CD14-positive monocyte (primary cell): Measurements from ENCODE around the gene FNIP2. TPM values are rescaled to one million over a fixed set of nuclear protein-coding genes. Genes with fewer than 3 reads are reported as not detected.

Experiments used
- DNase-seq, 3 donors: peaks; one replicate each; pipeline ENCODE4 v3.0.0-alpha.2; 2011 to 2022
- H2AFZ ChIP-seq: 2 replicates; pipeline ENCODE4 v1.6.0; 2012; ENCODE audit warnings: mild to moderate bottlenecking, low read depth, low read length, inconsistent platforms; ENCODE audit not compliant: insufficient read depth, poor library complexity, severe bottlenecking
- H3K27ac ChIP-seq, 2 donors: 1 replicate in 1 of 2; 2 replicates in 1 of 2; pipeline ENCODE4 v1.5.1; 2012 to 2013; ENCODE audit warnings: low read length in 2 of 2, control low read depth in 1 of 2, inconsistent platforms in 1 of 2, low read depth in 1 of 2, mild to moderate bottlenecking in 1 of 2
- H3K27me3 ChIP-seq, 2 donors: one replicate each; pipeline versions ENCODE4 v1.6.0 to v1.6.1; 2011 to 2013; ENCODE audit warnings: low read length in 2 of 2; ENCODE audit not compliant: control insufficient read depth in 2 of 2, insufficient read depth in 2 of 2
- H3K36me3 ChIP-seq, 2 donors: replicated peaks in 1 of 2; 1 replicate in 1 of 2; 2 replicates in 1 of 2; pipeline versions ENCODE4 v1.5.1 to v1.6.1; 2012 to 2013; ENCODE audit warnings: low read length in 2 of 2, control low read depth in 1 of 2, inconsistent platforms in 1 of 2, mild to moderate bottlenecking in 1 of 2; ENCODE audit not compliant: insufficient read depth in 2 of 2, control insufficient read depth in 1 of 2
- H3K4me1 ChIP-seq, 2 donors: 1 replicate in 1 of 2; 2 replicates in 1 of 2; pipeline versions ENCODE4 v1.5.1 to v1.6.1; 2012 to 2013; ENCODE audit warnings: low read length in 2 of 2, control low read depth in 1 of 2, inconsistent platforms in 1 of 2, mild to moderate bottlenecking in 1 of 2, moderate library complexity in 1 of 2; ENCODE audit not compliant: insufficient read depth in 2 of 2, control insufficient read depth in 1 of 2
- H3K4me2 ChIP-seq: replicated peaks from 2 replicates; pipeline ENCODE3; 2012; ENCODE audit warnings: low read length, moderate library complexity, mild to moderate bottlenecking; ENCODE audit not compliant: poor library complexity, severe bottlenecking; ENCODE audit errors: extremely low read depth
- H3K4me3 ChIP-seq, 3 experiments: fragments of 200-600 bp in 1 of 3; sonication (generic) in 1 of 3; replicated peaks in 1 of 3; 1 replicate in 2 of 3; 2 replicates in 1 of 3; pipeline ENCODE4 v1.5.1; 2011 to 2013; ENCODE audit warnings: low read length in 3 of 3, mild to moderate bottlenecking in 3 of 3, control low read depth in 2 of 3, low read depth in 2 of 3, inconsistent platforms in 1 of 3, moderate library complexity in 1 of 3
- H3K79me2 ChIP-seq: 2 replicates; pipeline ENCODE4 v1.6.0; 2012; ENCODE audit warnings: mild to moderate bottlenecking, control low read depth, inconsistent platforms, low read length, moderate library complexity; ENCODE audit not compliant: insufficient read depth
- H3K9ac ChIP-seq: 2 replicates; pipeline ENCODE4 v1.6.0; 2017; ENCODE audit warnings: low read length, mild to moderate bottlenecking; ENCODE audit not compliant: insufficient read depth, poor library complexity, severe bottlenecking
- H3K9me3 ChIP-seq, 2 donors: replicated peaks in 1 of 2; 1 replicate in 1 of 2; 2 replicates in 1 of 2; pipeline versions ENCODE4 v1.5.1 to v1.6.1; 2012 to 2013; ENCODE audit warnings: low read length in 2 of 2, control low read depth in 1 of 2; ENCODE audit not compliant: control insufficient read depth in 1 of 2, insufficient read depth in 1 of 2
- H4K20me1 ChIP-seq: 2 replicates; pipeline ENCODE4 v1.6.0; 2012; ENCODE audit warnings: mild to moderate bottlenecking, low read length, control low read depth, moderate library complexity; ENCODE audit not compliant: insufficient read depth
- H3K27ac Mint-ChIP-seq, 7 donors: one replicate each; pipeline ENCODE4 v1.8.0; 2020; ENCODE audit warnings: mild to moderate bottlenecking in 7 of 7, mixed read lengths in 7 of 7, moderate library complexity in 6 of 7, inconsistent platforms in 2 of 7
- H3K27me3 Mint-ChIP-seq, 3 donors: one replicate each; pipeline ENCODE4 v1.8.0; 2021 to 2022; ENCODE audit warnings: low read depth in 3 of 3, mild to moderate bottlenecking in 3 of 3, mixed read lengths in 3 of 3, moderate library complexity in 3 of 3, inconsistent platforms in 1 of 3
- H3K36me3 Mint-ChIP-seq, 2 donors: one replicate each; pipeline ENCODE4 v1.8.0; 2020; ENCODE audit warnings: mixed read lengths in 2 of 2, inconsistent platforms in 1 of 2, mild to moderate bottlenecking in 1 of 2
- H3K4me1 Mint-ChIP-seq: one replicate; pipeline ENCODE4 v1.8.0; 2020; ENCODE audit warnings: mild to moderate bottlenecking, mixed read lengths
- H3K4me3 Mint-ChIP-seq, 2 donors: one replicate each; pipeline ENCODE4 v1.8.0; 2020; ENCODE audit warnings: mild to moderate bottlenecking in 2 of 2, mixed read lengths in 2 of 2, moderate library complexity in 1 of 2
- H3K9me3 Mint-ChIP-seq, 7 donors: one replicate each; pipeline ENCODE4 v1.8.0; 2020 to 2022; ENCODE audit warnings: mixed read lengths in 7 of 7, mild to moderate bottlenecking in 6 of 7, moderate library complexity in 6 of 7, inconsistent platforms in 2 of 7
- CTCF ChIP-seq: fragments of 200-600 bp; IDR thresholded peaks from one replicate; pipeline ENCODE4 v1.8.0; 2022; ENCODE audit warnings: antibody characterized with exemption, mild to moderate bottlenecking
- WGBS: methylation state at CpG from one replicate; pipeline ENCODE4 v1.1.5; 2013; ENCODE audit warnings: missing lambda C conversion rate; ENCODE audit not compliant: insufficient coverage; 5-methylcytosine and 5-hydroxymethylcytosine counted together
- intact Hi-C, 2 donors: fragments of 100-400 bp; cut with micrococcal nuclease; formaldehyde crosslinking; loops; one replicate each; pipeline versions ENCODE4 v1.15.0 to v1.15.1; 2023
- polyA plus RNA-seq, 3 donors: library from polyadenylated mRNA; depleted of rRNA in 1 of 3; unstranded in 2 of 3; stranded (reverse) in 1 of 3; fragments of 300-500 nt in 2 of 3; fragments of >200 nt in 1 of 3; fragmentation: Illumina TruSeq in 2 of 3; gene quantifications; 1 replicate in 2 of 3; 2 replicates in 1 of 3; pipeline ENCODE4 v1.2.3, GENCODE V29; 2012 to 2021

The FNIP2 gene
- polyA plus RNA-seq, 3 donors: 3.5 to 7.7 (median 5.7) TPM

GRCh38 chr4:158738866-158739265, 30.0 kb upstream of the FNIP2 start:
- peaks cover 0 to 3% (median 1%) of the 10 kb centered on the region in 3 donors for H3K27me3 Mint-ChIP-seq
- peaks cover 5 to 8% of the 10 kb centered on the region in 2 donors for H3K9me3 ChIP-seq
- peaks cover 0 to 13% (median 9%) of the 10 kb centered on the region in 7 donors for H3K9me3 Mint-ChIP-seq
- 100% methylated on average over 1 of the region's 2 CpGs for WGBS
- H3K27ac Mint-ChIP-seq: no peak overlapping the region
- no peak for TF ChIP-seq CTCF
- H3K4me3 Mint-ChIP-seq: no peak overlapping the region
- no peaks in the 10 kb centered on the region for H3K36me3 Mint-ChIP-seq
- H3K4me2 ChIP-seq: no peak overlapping the region
- no peak overlapping the region for H3K9ac ChIP-seq
- H3K36me3 ChIP-seq: no peaks in the 10 kb centered on the region
- H4K20me1 ChIP-seq: no peaks in the 10 kb centered on the region
- H3K27ac ChIP-seq: no peak overlapping the region
- no peaks in the 10 kb centered on the region for H3K4me1 Mint-ChIP-seq
- no peak overlapping the region for H2AFZ ChIP-seq
- no peak for DNase-seq
- intact Hi-C loops: no loop called here
- no peaks in the 10 kb centered on the region for H3K27me3 ChIP-seq
- H3K4me3 ChIP-seq: no peak overlapping the region
- no peaks in the 10 kb centered on the region for H3K4me1 ChIP-seq
- H3K79me2 ChIP-seq: no peaks in the 10 kb centered on the region

GRCh38 chr4:158739600-158739999, 29.2 kb upstream of the FNIP2 start:
- H3K27me3 ChIP-seq: no peaks in the 10 kb centered on the region
- H3K36me3 Mint-ChIP-seq: no peaks in the 10 kb centered on the region
- no peaks in the 10 kb centered on the region for H3K79me2 ChIP-seq
- intact Hi-C loops: no loop called here
- H3K36me3 ChIP-seq: no peaks in the 10 kb centered on the region
- no peak overlapping the region for H3K27ac ChIP-seq
- no peak overlapping the region for H3K27ac Mint-ChIP-seq
- H2AFZ ChIP-seq: no peak overlapping the region
- no peaks in the 10 kb centered on the region for H4K20me1 ChIP-seq
- H3K4me2 ChIP-seq: no peak overlapping the region
- no peaks in the 10 kb centered on the region for H3K4me1 Mint-ChIP-seq
- H3K4me3 Mint-ChIP-seq: no peak overlapping the region
- H3K9ac ChIP-seq: no peak overlapping the region
- peaks cover 0 to 13% (median 9%) of the 10 kb centered on the region in 7 donors for H3K9me3 Mint-ChIP-seq
- no peak overlapping the region for H3K4me3 ChIP-seq
- no peak for DNase-seq
- no CpG with 5 or more reads among the region's 2 CpGs for WGBS
- no peaks in the 10 kb centered on the region for H3K4me1 ChIP-seq
- peaks cover 0 to 3% (median 1%) of the 10 kb centered on the region in 3 donors for H3K27me3 Mint-ChIP-seq
- no peak for TF ChIP-seq CTCF
- H3K9me3 ChIP-seq: peaks cover 5 to 8% of the 10 kb centered on the region in 2 donors
